Measurements from ENCODE around the gene NFAT5. TPM values are rescaled to one million over a fixed set of nuclear protein-coding genes. Genes with fewer than 3 reads are reported as not detected.
"Not testable (repeated sequence)": the region's sequence is repeated elsewhere in the genome, so short reads cannot be mapped to it uniquely, and the experiment has no call there.

NFAT5 gene
- total and polyA plus RNA-seq, 8 donors: 1.2 to 57.2 (median 21.5) TPM

- H3K27me3 ChIP-seq; intact Hi-C loops (cut with DNase I; ENCODE audit: low total_unique reads); DNase-seq; H3K4me3 ChIP-seq; H3K9me3 ChIP-seq; H3K27ac ChIP-seq: not testable (repeated sequence)
- H3K4me1 ChIP-seq: peaks cover 0 to 19% (median 9%) of the 10 kb centered on the region in 4 donors
- 91 to 98% (median 96%) methylated on average over 3 of the region's 3 CpGs for WGBS, 5 donors
- peaks cover 5 to 24% (median 22%) of the 10 kb centered on the region in 4 donors for H3K36me3 ChIP-seq
These were observed 78.2 kb downstream of the NFAT5 start for GRCh38 chr16:69643997-69644396.

GRCh38 chr16:69644790-69645189 lies 79.0 kb downstream of the NFAT5 start:
- no peak for TF ChIP-seq POLR2A (IDR thresholded peaks at IDR 0.05)
- TF ChIP-seq CTCF (IDR thresholded peaks at IDR 0.05): no peak
- no peak for TF ChIP-seq POLR2AphosphoS5 (IDR thresholded peaks at IDR 0.05)
- TF ChIP-seq EP300 (IDR thresholded peaks at IDR 0.05): no peak
- DNase-seq: no peak
- no peak overlapping the region for H3K27ac ChIP-seq
- intact Hi-C loops (cut with DNase I; ENCODE audit: low total_unique reads): no loop called here
- no peaks in the 10 kb centered on the region for H3K27me3 ChIP-seq
- no peak overlapping the region for H3K4me3 ChIP-seq
- WGBS, 5 donors: 15 to 45% (median 22%) methylated on average over 1 of the region's 1 CpG
- peaks cover 5 to 28% (median 23%) of the 10 kb centered on the region in 4 donors for H3K36me3 ChIP-seq
- H3K9me3 ChIP-seq: no peaks in the 10 kb centered on the region
- H3K4me1 ChIP-seq: peaks cover 0 to 19% (median 9%) of the 10 kb centered on the region in 4 donors

GRCh38 chr16:69647020-69647419 lies 81.3 kb downstream of the NFAT5 start:
- no peak for TF ChIP-seq POLR2AphosphoS5 (IDR thresholded peaks at IDR 0.05)

GRCh38 chr16:69651217-69651616 lies 85.5 kb downstream of the NFAT5 start:
- intact Hi-C loops (cut with DNase I; ENCODE audit: low total_unique reads): no loop called here
- no peak overlapping the region for H3K4me3 ChIP-seq
- H3K27ac ChIP-seq: no peak overlapping the region
- no peak for DNase-seq
- 82 to 98% (median 92%) methylated on average over 2 of the region's 2 CpGs for WGBS, 5 donors
- no peaks in the 10 kb centered on the region for H3K9me3 ChIP-seq
- H3K27me3 ChIP-seq: no peaks in the 10 kb centered on the region
- peaks cover 0 to 13% (median 2%) of the 10 kb centered on the region in 4 donors for H3K4me1 ChIP-seq
- peaks cover 12 to 83% (median 76%) of the 10 kb centered on the region in 4 donors for H3K36me3 ChIP-seq
- no peak for TF ChIP-seq EP300 (IDR thresholded peaks at IDR 0.05)
- TF ChIP-seq POLR2A (IDR thresholded peaks at IDR 0.05): no peak
- TF ChIP-seq CTCF (IDR thresholded peaks at IDR 0.05): no peak
- TF ChIP-seq POLR2AphosphoS5 (IDR thresholded peaks at IDR 0.05): no peak

More at GRCh38 chr16:69647020-69647419, 81.3 kb downstream of the NFAT5 start:
- 97 to 99% (median 97%) methylated on average over 5 of the region's 5 CpGs for WGBS, 5 donors
- intact Hi-C loops (cut with DNase I; ENCODE audit: low total_unique reads): no loop called here
- Histone ChIP-seq H3K36me3 (peaks cover 5 to 50% (median 39%) of the 10 kb centered on the region in 4 donors), H3K9me3 (no peaks in the 10 kb centered on the region), H3K4me3 (no peak overlapping the region), H3K27ac (no peak overlapping the region), H3K27me3 (no peaks in the 10 kb centered on the region), H3K4me1 (peaks cover 0 to 23% (median 9%) of the 10 kb centered on the region in 4 donors)
- no peak for DNase-seq

- no peaks in the 10 kb centered on the region for H3K27me3 ChIP-seq
- peaks cover 11 to 90% (median 84%) of the 10 kb centered on the region in 4 donors for H3K36me3 ChIP-seq
- peak in 1 of 2 donors; percentile 9 for DNase-seq
- H3K4me3 ChIP-seq: no peak overlapping the region
- 22 to 63% (median 40%) methylated on average over 3 of the region's 3 CpGs for WGBS, 5 donors
- no peak for TF ChIP-seq POLR2A (IDR thresholded peaks at IDR 0.05)
- TF ChIP-seq EP300 (IDR thresholded peaks at IDR 0.05): no peak
- no peak for TF ChIP-seq POLR2AphosphoS5 (IDR thresholded peaks at IDR 0.05)
- TF ChIP-seq CTCF (IDR thresholded peaks at IDR 0.05): no peak
- H3K9me3 ChIP-seq: no peaks in the 10 kb centered on the region
- no peak overlapping the region for H3K27ac ChIP-seq
- H3K4me1 ChIP-seq: peaks cover 0 to 11% (median 2%) of the 10 kb centered on the region in 4 donors
- intact Hi-C loops (cut with DNase I; ENCODE audit: low total_unique reads): no loop called here
These were observed 88.6 kb downstream of the NFAT5 start for GRCh38 chr16:69654280-69654931.
